KG1 (cell line): ENCODE measurements around the gene ACTR5.
"Not testable (repeated sequence)": the region's sequence is repeated elsewhere in the genome, so short reads cannot be mapped to it uniquely, and the experiment has no call there.

Source experiments
- DNase-seq: peaks from one replicate; lab custom pipeline; 2025; lab: John Stamatoyannopoulos, UW

ACTR5 gene

GRCh38 chr20:38805958-38806854 lies 57.9 kb downstream of the ACTR5 start:
- DNase-seq, result no peak

DNA sequence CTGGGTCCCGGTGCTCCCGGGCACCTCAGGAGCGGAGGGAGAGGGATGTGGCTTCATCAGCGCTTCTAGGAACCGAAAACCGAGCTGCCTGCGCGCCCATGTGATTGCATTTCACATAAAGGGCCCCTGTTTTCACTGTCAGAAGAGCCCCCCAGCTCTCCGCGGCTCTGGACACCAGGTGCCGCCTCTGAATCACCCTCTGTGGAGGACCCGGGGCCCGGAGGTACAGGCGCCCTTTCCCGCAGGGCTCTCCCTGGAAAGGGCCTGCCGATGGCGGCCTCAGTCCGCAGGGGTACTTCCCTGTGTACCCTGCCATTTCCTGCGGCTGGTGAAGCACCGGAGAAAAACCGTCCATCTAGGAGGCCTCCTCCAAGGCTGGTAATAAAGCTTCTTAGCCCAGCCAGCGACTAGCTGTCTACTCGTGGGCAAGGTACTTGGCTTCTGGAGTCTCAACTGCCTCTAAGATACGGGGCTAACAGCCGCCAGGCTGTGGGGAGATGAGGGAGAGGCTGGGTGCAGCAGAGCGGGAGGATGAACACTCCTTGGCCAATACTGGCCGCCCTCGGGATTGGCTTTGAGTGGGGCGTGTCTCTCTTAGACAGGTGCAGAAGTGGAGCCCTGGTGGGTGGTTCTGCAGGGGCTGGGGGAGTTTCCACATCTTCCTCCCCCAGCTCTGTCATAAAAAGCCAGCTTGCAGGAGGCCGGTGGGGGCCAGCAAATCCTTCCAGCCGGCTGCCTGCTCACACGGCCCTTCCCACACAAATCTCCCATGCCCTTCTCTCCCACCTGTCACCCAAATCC lies 58.8 kb downstream of the ACTR5 start:
- no peak for DNase-seq

DNA sequence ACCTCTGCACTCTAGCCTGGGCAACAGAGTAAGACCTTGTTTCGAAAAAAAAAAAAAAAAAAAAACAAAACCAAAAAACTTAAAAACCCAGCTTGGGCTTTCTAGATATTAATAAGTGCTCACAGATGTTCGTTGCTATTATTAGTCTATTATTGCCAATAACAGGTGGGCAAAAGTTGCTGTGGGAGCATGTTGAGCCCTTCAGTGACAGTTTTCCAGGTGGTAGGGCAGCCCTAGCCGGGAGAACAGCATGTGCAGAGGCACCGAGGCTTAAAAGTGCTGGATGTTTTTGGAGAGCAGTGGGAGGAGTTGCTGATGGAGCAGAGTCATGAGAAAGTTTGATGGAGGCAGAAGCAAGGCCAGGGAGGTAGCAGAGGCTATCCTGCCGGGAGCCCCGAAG lies 61.7 kb downstream of the ACTR5 start:
- DNase-seq, result no peak

DNA sequence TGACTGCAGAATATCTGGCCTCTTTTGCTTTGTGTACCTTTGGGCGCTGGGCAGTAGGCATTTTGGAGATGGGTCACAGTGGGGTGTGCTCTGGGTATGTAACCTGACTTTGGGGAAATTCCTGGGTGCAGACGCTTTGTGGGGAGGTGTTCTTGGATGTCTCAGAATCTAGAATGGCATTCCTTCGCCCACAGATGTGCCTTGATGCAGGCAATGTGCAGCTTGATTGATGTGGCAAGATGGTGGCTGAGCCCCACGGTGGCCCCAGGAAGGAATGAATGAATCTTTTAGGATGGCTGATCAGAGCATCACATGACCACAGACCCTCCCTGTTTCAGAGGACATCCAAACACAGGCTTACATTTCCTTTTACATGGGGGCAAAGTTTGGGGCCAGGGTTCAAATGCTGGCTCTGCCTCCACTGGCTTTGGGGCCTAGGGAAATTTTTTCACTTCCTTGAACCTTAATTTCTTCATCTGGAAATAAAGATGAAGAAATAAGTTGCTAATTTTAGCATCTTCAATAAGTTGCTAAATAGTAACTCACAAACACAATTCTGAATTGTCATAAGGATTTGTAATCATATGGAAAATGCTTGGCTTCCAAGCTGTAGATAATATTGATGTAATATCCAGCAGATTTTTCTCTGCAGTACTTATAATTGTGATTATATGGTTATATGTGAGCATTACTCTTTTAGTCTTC lies 62.8 kb downstream of the ACTR5 start:
- no peak for DNase-seq

DNA sequence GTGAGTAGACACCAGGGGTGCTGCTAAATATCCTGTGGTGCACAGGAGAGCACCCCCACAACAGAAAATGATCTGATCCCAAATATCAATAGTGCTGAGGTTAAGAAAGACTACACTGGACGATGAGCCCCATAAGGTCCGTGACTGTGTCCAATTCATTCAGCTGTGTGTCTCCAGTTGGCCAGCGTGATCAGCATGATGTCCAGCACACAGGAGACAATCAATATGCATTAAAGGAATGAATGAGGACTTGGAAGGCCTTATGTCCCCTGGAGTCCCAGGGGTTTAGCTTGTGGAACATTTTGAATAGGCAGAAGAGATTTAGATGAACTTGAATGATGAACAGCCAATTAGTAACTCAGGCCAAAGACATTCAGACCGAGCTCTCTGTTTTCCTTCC lies 63.5 kb downstream of the ACTR5 start:
- DNase-seq, result no peak

DNA sequence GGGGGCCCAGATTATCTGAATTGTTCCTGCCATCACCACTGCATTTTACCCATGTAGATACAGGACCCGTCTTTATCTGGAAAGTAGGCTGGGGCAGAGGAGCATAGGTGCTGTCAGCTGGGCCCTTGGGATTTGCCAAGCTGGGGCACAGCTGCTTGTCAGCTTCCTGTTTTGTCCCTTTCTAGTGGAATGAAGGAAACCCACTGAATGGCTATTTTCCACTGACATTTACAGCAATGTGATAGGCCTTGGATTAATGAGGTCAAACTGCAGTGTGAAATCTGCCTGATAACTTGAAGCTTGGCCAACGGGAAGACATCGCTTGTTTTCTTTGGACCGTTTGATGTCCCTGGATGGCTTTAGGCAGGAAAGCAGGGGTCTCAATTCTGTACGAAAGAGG lies 63.9 kb downstream of the ACTR5 start:
- DNase-seq, result no peak

GRCh38 chr20:38812709-38813573 lies 64.7 kb downstream of the ACTR5 start:
- no peak for DNase-seq

- not testable (repeated sequence) for DNase-seq
These were observed 65.3 kb downstream of the ACTR5 start for GRCh38 chr20:38813574-38813962.

GRCh38 chr20:38815446-38815845 lies 67.2 kb downstream of the ACTR5 start:
- DNase-seq, result no peak

DNA sequence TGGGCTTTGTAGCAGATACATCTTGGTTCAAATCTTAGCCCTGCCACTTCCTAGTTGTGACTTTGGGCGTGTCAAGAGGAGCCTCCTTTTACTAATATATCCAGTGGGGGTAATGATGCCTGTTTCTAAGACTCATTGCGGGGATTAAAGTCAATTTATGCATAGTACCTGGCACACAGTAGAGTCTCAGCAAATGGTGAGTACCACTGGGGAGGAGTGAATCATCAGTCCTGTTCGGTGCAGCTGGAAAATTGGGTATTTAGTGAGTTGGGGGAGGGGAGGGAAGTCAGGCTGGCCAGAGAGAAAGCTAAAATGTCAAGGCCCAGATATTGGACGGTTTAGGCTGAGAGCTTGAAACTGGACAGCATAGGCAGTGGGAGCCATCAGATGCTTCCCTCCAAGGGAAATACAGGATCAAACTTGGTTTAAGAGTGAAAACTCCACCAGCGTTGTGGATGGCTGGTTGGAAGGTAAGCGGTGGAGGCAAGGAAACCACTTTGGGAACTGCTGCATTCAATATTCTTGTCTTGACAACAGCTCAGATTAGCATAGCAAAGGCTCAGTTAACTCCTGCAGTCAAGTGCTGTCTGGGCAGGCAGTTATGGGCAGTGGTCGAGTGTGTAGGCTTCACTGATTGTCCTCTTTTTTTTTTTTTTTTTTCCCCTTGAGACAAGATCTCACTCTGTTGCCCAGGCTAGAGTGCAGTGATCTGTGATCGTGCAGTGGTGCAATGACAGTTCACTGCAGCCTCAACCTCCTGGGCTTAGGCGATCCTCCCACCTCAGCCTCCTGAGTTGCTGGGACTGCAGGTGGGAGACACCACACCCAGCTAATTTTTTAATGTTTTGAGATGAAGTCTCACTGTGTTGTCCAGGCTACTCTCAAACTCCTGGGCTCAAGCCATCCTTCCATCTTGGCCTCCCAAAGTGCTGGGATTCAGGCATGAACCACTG lies 70.1 kb downstream of the ACTR5 start:
- DNase-seq, result no peak
